HG03439 (cell line): ENCODE results near the gene VSTM4.

Source experiments
- ATAC-seq: cut with Tn5 transposase; IDR thresholded peaks from one replicate; pipeline ENCODE4 v1.9.1; 2021; ENCODE audit warnings: mild to moderate bottlenecking, moderate library complexity; ENCODE audit not compliant: unreplicated experiment

The VSTM4 gene, protein sequence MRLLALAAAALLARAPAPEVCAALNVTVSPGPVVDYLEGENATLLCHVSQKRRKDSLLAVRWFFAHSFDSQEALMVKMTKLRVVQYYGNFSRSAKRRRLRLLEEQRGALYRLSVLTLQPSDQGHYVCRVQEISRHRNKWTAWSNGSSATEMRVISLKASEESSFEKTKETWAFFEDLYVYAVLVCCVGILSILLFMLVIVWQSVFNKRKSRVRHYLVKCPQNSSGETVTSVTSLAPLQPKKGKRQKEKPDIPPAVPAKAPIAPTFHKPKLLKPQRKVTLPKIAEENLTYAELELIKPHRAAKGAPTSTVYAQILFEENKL

DNA sequence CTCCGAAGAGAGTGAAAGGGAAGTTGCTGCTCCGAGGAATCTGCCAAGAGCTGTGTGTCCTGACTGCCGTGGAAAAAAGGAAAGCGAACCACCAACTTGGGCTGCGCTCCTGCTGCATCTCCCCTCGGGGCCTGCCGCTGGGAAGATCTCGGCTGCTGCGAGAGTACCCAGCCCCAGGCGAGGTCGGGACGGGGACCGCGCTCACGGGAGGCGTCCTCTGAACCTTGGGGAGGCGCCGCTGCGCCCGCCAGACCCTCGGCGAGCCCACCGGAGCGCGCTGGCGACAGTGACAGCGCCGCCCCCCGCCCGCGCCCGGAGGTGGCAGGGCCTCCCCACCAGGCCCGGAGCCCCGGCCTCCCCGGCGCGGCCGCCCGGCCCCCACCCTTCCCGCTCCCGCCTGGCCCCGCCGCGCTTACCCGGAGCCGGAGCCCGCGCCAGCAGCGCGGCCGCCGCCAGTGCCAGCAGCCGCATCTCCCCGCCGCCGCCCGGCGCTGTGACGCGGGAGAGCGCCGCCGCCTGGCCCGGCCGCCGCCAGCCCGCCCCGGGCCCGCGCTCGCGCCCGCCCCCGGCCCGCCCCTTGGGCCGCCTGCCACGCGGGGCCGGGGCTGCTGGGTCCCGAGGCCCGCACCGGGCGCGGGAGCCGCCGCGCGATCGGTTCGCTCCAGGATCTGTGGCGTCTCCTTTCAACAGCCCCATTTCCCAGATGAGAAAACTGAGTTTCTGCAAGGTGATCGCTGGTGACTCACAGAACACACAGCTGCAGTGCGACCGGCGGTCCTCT, at the start of gene VSTM4:
VSTM4 (minus strand) TSS at position 508 of the 781 bp plus-strand sequence; CDS start at position 471, 37 bp downstream.
- ATAC-seq: no peak

DNA sequence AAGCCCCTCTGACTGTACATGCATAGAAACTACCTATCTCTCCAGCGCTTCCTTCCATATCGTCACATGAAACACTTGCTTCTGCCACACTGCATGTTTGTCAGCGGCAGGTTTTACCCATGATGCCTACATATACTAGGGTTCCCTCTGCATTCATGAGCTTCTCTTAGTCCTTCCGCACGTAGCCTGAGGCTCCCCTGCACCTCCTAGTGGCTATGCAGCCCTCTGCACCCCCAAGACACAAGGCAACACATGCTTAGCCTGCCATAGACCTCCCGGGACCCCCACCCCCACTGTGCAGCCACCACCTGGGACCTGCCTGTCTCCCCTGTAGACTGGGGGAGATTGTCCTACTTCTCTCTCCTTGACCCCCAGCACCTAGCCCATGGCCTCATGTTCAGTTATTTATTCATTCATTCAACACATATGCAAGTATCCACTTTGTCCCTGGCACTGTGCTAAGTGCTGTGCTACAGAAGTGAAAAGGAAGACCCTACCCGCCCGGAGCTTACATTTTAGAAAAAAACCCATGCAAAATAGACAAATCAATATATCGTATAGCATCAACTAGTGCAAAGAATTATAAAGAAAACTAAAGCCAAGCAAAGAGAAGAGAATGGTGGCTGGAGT, 49.4 kb upstream of the VSTM4 start:
- peak; percentile 80 for ATAC-seq

DNA sequence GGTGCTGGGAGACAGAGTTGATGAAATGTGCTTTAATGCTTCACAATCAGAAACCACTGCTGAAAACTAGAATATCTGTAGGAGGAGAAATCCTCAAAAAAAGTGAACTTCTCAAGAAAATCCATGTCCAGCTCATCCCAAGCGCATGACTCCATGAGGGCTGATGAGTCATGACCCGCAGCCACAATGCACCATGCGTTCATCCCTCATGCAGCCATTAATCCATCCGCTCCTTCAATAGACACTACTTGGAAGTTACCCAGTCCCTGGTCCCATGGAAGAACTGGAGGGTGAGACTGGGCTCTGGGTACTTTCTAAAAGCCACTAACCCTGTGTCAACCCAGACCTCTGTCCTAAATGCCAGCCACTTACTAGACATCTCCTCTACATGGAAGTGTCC, 48.4 kb upstream of the VSTM4 start:
- no peak for ATAC-seq

DNA sequence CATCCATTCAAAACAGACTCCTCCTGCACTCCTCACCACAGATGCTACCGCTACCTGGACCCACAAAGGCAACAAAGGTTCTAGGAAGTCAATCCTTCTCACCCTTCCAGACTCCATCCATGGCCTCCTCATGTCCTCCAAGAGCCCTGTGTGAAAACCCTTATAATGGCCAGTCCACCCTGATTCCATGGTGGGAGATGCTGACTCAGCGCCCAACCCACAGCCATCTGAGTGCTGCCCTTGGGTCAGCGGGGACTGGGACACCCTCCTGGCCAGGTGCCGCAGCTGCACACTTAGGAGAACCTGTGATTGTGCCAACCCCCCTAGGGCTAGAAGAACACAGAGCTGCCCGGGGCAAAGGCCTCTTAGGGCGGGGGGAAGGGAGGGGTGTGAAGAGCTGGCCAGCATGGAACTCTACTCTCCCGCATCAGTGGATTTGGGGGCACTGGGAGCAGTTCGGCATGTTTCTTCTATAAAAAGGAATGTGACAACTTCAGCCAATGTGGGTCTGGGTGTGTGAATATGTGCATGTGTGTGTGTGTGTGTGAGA, 47.5 kb upstream of the VSTM4 start:
- ATAC-seq: no peak

DNA sequence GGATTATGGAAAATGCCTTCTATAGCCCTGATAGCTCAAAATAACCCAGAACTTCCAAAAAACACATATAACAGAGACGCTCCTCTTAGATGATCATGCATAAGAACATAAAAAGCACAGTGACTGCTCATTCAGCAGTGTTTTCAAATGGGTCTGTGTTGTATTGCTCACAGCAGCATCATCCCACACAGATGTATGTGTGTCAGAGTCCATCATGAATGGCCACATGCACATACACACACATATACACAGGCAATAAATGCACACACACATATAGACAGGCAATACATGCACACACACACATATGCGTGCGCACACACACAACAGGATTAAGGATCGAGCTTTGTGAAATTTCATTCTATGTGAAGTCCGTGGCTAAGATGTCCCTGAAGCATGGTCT, 46.7 kb upstream of the VSTM4 start:
- no peak for ATAC-seq

DNA sequence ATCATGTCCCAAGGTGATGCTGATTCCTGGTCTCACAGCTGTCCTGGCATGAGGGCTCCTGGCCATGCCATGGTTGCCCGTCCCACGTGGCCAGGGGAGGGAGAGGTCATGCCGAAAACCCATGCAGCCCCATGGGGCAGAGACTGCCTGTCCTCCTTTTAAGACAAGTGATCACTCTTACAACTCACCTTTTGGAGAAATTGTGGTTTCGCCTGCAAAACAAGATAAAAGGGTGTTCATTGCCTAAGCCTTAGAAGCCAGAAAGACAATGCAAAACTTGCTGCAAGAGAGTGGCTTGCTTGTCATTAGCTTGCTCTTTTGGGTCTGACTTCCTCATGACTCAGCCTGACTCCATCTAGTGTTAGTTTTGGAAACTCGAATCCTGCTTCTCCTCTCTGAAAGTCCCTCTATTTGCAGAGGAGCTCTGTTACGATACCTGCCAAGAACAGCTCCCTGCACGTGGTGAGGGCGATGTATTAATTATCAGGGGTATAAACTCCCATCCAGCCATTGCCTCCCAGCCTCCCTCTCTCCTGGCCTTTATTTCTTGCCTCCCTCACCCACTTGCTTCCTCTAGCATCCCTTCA, 46.2 kb upstream of the VSTM4 start:
- no peak for ATAC-seq

DNA sequence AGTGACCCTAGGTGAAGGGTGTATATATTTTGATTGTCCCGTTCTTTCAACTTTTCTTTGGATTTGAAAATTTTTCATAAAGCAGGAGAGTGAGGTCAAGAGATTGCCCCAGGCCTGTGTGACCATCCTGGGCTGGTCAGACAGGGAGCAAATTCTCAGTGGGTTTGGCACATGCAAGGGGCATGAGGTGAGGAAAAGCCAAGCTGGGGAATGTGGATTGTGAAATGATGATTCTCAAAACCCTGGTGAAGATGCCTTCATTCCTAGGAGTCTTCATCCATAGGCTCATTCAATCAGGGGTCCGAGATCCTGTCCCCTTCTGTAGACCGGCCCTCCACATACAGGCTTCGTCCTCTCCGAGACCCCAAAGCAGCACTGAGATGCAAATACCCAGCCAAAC, 45.5 kb upstream of the VSTM4 start:
- ATAC-seq: no peak

DNA sequence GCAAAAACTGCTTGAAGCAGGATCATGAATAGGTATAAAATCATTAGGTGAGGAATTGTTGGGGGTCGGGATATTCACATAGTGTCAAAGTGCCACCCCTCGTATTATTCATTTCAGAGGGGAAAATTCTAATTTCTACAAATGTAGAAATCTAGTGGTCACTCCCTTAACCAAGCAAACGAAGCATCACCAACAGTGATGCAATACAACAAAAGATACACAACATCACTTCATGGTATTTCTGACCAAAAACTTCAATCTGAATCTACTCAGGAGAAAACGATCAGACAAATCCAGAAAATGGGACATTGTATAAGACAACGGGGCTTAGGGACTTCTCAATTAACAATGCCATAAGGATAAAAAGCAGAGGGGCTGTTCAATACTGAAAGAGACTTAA, 44.8 kb upstream of the VSTM4 start:
- no peak for ATAC-seq

DNA sequence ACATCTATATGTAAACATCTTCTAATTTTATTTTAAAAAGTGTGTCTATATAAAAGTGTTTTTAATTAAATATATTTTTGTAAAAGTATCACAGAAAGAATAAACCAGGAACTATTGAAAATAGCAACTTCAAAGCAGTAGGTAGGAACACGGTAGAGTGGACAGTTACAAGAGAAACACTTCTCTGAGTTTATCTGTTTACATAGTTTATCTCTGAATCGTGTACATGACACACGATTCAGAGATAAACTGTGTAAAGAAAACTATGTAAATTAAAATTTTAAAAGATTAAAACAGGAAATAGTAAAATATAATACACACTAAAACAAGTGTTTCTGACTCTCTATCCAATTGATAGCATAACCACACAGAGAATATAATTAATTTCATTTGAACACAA, 43.6 kb upstream of the VSTM4 start:
- ATAC-seq: no peak

DNA sequence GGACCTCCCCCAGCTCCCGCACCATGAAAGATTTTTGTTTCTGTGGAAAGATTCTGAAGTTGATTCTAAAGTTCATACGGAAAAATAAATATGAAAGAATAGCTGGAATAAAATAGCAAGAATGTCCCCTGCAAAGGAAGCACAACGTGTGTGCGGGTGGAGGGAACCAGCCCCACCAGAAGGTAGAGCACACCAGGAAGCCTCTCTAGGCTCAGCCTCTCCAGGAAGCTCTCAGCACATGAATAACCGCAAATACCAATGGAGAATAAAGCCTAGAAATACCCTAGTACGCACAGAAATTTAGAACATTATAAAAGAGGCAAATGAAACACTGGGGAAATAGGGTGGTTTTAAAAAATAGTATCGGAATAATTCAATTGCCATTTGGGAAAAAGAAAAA, 43.1 kb upstream of the VSTM4 start:
- ATAC-seq: no peak

DNA sequence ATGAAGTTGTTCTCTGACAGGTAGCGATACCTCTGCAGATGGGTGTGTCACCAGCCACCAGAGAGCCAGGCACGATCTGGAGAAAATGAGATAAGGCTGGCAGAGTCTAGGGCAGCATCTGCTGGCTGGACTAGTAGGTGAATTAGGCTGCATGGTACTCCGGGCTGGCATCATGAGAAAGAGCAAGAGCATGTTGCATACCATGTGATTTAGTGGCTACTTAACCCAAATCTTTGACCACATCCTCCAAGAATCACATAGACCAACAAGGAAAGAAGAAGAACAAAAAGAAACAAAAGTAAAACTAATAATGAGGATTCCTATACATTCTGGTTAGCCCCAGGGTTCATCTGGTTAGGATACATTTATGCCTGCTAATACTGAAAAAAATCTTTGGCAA, 41.9 kb upstream of the VSTM4 start:
- ATAC-seq: no peak

DNA sequence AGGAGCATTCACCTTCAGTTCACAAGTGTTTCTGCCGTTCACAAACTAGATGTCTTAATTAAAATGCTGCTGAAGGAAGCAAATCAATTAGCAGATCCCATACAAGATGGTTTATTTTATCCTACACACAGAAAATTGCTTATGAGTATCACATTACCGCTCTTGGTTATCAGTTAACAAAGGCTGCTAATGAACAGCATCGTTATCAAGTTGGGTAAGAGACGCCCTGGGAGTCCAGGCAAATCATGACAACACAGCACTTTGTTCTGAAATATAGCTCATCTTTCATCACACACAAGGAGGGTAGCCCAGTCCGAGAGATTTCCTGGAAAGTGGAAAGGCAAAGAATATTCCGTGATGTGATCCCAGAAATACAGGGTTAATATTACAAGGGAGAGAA, 39.3 kb upstream of the VSTM4 start:
- no peak for ATAC-seq

DNA sequence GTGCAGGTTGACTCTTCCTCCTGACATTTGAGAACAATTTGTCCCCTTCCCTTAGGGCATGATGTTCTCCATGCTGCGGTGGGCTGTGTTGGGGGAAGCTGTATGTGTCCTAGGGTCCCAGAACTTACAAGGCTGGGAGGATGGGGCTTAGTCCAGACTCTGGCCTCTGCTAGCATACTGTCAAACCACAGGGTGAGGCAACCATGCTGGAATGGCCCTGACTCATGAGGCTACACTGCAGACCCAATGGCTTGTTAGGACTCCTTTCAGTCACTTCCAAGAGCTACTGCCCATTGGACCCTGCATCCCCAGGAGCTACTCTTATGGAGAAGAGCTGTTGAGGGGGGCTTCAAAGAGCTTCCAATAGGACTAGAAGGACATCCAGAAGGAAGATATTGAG, 38.6 kb upstream of the VSTM4 start:
- no peak for ATAC-seq

DNA sequence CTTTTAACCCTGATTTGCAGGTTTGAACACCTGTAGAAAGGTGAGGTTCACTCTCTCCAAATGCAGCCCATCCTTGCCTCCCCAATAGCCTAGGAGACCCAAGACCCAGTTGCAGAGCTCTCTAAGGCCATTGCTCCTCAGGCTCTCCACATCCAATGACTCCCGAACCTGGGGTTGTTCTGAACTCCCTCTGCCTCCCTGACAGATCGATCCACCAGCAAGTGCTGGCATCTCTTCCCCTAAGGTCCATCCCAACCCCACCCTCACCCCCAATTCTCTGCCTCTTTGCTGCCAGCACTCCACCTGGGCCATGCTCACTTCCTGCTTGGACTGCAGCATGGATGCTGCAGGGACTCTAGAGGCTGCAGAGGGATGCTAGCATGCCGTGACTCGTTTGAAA, 37.8 kb upstream of the VSTM4 start:
- ATAC-seq: no peak

DNA sequence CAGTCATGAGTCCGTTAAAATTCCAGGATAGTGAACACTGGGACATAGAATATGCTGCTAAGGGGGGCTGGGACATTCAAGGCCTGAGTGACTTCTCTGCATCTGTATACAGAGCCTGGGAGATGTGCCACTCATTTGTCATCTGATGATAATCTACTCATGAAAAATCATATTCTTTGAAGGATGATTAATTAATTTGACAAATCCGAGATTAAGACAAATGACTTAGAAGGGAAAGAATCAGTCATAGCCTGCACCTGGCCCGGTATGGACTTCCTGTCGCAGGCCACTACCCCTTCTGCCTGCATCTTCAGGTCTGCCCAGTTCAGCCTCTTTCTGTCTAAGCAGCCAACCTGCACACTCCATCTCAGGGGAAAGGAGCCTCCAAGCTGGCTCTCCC, 37.3 kb upstream of the VSTM4 start:
- no peak for ATAC-seq

DNA sequence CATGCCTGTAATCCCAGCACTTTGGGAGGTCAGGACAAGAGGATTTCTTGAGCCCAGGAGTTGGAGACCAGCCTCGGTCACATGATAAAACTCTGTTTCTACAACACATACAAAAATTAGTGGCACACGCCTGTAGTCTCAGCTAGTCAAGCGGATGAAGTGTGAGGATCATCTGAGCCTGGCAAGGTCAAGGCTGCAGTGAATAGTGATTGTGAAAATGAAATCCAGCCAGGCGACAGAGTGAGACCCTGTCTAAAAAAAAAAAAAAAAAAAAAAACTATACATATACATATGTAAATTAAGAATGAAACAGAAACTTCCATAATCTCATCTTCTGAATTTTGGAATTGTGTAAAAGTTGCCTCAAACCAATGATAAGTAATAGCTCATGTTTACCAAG, 36.7 kb upstream of the VSTM4 start:
- ATAC-seq: no peak

DNA sequence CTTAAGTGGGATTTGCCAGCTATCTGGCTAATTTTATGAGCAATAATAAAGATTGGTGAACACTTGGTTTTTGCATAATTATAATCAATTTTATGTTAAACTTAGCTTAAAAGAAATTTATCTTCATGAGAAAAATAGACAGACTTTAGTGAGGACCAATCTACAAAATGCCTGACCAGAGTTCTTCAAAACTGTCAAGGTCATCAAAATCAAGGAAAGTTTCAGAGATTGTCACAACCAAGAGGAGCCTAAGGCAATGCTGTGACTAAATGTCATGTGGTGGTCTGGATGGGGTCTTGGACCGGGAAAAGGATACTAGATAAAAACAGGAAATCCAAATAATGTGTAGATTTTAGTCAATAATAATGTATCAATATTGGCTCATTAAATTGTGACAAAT, 36.2 kb upstream of the VSTM4 start:
- ATAC-seq: no peak

DNA sequence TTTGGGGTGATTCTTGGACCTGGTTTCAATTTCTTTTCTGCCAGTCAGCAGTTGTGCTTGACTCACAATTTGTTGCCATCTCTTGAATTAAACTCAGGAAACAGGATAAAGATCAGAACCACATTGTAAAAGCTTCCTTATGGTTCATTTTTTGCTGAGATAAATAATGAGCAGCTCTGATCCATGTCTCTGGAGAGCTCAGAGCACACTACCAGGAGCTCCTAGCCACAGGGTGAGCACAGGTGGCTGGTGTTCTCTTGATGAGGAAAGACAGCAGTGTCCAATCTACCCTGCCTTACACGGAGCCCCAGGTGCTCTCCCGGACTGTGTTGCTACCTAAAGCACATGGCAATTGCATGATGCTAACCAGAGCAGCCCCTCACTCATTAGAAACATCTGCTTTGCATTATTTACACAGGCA, 35.7 kb upstream of the VSTM4 start:
- no peak for ATAC-seq

DNA sequence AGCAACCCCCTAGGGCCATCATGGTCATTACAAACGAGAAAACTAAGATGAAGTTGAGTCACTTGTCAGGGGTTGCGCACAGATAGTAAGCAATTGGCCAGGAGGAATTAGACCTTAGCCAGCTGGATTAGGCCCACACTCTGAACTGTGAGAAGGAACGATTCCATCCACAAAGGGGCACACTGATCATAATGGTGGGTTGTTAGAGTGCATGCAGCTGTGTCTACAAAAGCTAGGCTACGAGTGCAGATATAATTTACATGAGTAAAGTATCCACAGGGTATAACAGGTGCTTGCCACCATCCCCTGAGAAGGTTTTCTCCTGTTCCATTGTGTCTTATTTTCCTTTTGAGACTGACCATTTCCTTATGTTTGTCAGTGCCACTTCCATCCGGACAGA, 35.1 kb upstream of the VSTM4 start:
- ATAC-seq: no peak

DNA sequence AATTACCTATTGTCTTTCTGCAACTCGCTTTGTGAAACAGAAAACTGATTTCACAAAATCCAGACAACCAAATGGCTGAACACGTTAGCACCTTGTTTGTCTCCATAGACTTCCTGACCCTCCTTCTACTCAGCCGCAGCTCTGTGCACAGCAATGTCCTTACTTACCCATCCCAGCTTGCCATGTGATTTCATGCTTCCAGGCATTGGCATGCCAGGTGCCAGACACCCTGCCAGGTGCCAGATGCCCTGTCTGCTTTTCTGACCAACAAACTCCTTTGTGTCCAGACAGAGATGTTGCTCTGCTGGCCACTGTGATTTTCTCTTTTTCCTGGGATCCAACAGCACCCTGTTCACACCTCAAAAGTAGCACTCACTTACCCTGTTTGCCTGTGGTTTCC, 34.6 kb upstream of the VSTM4 start:
- no peak for ATAC-seq

DNA sequence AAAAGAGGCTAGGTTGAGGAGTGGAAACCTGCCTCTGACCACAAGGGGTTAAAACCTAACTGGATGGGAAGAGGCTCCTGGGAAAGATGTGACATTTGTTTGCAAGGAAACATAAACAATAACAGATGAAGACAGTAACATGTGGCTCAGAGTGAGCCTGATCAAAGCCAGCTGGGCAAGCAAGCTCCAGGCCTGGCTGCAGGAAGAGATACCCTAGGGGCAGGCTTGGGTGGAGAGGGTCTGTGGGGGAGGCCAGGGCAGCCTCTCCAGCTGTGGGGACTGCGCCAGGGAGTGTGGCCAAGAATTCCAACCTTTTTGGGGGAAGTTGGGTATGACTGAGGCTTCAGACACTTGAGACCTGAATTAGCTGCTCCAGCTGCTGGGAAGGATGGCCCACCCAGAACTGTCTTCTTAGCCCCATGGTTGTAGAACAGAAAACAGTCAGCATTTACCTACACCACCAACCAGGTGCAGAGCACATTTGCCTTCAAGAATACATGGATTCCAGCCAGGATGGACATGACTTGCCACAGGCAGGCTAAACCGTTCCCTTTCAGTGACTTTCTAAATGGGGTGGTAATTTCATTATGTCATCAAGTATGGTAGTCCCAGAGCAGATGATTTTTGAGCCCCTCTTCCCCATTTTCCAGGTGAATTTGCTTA, 28.9 kb upstream of the VSTM4 start:
- ATAC-seq: no peak
